ENCODE results near the gene CLEC20A. TPM values are rescaled to one million over a fixed set of nuclear protein-coding genes. Genes with fewer than 3 reads are reported as not detected.
A peak's percentile ranks its signal among the peaks of the same experiment; 100 is the strongest.
"Not testable (repeated sequence)": the region's sequence is repeated elsewhere in the genome, so short reads cannot be mapped to it uniquely, and the experiment has no call there.

CLEC20A gene
- total and polyA plus RNA-seq, 5 donors = 0.16 to 0.51 TPM; not detected in 3

DNA sequence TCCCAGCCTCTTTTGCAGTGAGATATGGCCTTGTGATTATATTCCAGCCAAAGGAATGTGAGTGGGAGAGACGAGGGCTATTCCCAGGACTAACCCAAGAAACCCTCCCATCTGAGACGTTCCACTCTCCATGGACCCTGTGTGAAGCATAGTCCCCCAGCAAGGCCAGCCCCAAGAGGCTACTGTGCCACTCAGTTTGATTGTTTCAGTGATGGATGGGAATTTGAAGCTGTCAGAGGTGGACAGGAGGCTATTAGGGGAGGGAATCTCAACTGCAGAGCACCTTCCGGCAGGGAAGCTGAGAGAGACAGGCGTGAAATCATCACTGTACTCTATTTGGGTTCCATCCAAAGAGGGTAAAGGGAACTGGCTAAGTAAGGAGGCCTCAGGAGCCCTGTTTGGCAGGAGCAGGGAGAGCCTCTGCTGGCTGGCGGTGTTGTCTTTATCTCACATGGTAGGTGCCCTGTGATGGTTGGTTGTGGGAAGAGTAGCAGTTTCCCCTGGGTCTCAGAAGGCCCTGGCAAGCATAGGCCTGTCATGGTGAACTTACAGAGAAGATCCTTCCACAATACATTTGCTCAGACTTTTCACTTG is 12.7 kb upstream of the CLEC20A start:
- WGBS = 56% methylated on average over 5 of the region's 5 CpGs
- Histone ChIP-seq H3K27me3 (ENCODE audit: control insufficient read depth, insufficient read depth) (no peaks in the 10 kb centered on the region), H3K27ac (ENCODE audit: low read length) (peak overlapping the region; percentile 63), H3K4me3 (ENCODE audit: low read length) (no peak overlapping the region), H3K9me3 (ENCODE audit: control insufficient read depth, low read length) (no peaks in the 10 kb centered on the region), H3K4me1 (ENCODE audit: control insufficient read depth, insufficient read depth, low read length) (peaks cover 8% of the 10 kb centered on the region)
- DNase-seq = peak; percentile 43 to 71 (median 68)
- intact Hi-C loops (cut with DNase I) = loop anchor here in 1 of 4 donors (10.0 kb wide), 1 partner anchor 195 kb away; no protein-coding TSS in a partner anchor
- ATAC-seq = peak; percentile 73 to 78

- ATAC-seq (no peak), DNase-seq (no peak)
- Histone ChIP-seq H3K4me1 (ENCODE audit: control insufficient read depth, insufficient read depth, low read length) (peaks cover 2% of the 10 kb centered on the region), H3K4me3 (ENCODE audit: low read length) (no peak overlapping the region), H3K9me3 (ENCODE audit: control insufficient read depth, low read length) (no peaks in the 10 kb centered on the region), H3K27ac (ENCODE audit: low read length) (no peak overlapping the region), H3K27me3 (ENCODE audit: control insufficient read depth, insufficient read depth) (no peaks in the 10 kb centered on the region)
- intact Hi-C loops (cut with DNase I) = loop anchor here in 1 of 4 donors (10.0 kb wide), 1 partner anchor 192 kb away; no protein-coding TSS in a partner anchor
- WGBS = 69% methylated on average over 6 of the region's 6 CpGs
Observed at GRCh38 chr1:178506669-178507068, 9.9 kb upstream of the CLEC20A start.

GRCh38 chr1:178506177-178506576 is 9.4 kb upstream of the CLEC20A start:
- DNase-seq (peak in 1 of 3 donors; percentile 69), ATAC-seq (no peak)
- intact Hi-C loops (cut with DNase I) = loop anchor here in 1 of 4 donors (10.0 kb wide), 1 partner anchor 191 kb away; no protein-coding TSS in a partner anchor
- H3K4me3 ChIP-seq (ENCODE audit: low read length) = no peak overlapping the region
- no peaks in the 10 kb centered on the region for H3K4me1 ChIP-seq (ENCODE audit: control insufficient read depth, insufficient read depth, low read length)
- WGBS = 67% methylated on average over 6 of the region's 6 CpGs
- no peak overlapping the region for H3K27ac ChIP-seq (ENCODE audit: low read length)
- no peaks in the 10 kb centered on the region for H3K9me3 ChIP-seq (ENCODE audit: control insufficient read depth, low read length)
- no peaks in the 10 kb centered on the region for H3K27me3 ChIP-seq (ENCODE audit: control insufficient read depth, insufficient read depth)

- Histone ChIP-seq H3K4me1 (ENCODE audit: control insufficient read depth, insufficient read depth, low read length) (no peaks in the 10 kb centered on the region), H3K27ac (ENCODE audit: low read length) (no peak overlapping the region), H3K4me3 (ENCODE audit: low read length) (no peak overlapping the region), H3K27me3 (ENCODE audit: control insufficient read depth, insufficient read depth) (no peaks in the 10 kb centered on the region), H3K9me3 (ENCODE audit: control insufficient read depth, low read length) (no peaks in the 10 kb centered on the region)
- no peak for ATAC-seq
- WGBS = 70% methylated on average over 4 of the region's 4 CpGs
- intact Hi-C loops (cut with DNase I) = loop anchor here in 2 of 4 donors (5.0 to 10.0 kb wide), 2 partner anchors 189 to 192 kb away; no protein-coding TSS in a partner anchor
- DNase-seq = no peak
Observed at GRCh38 chr1:178504286-178504685, 7.5 kb upstream of the CLEC20A start.

- no peak for ATAC-seq
- 70% methylated on average over 6 of the region's 6 CpGs for WGBS
Observed at GRCh38 chr1:178503849-178504248, 7.1 kb upstream of the CLEC20A start.

GRCh38 chr1:178503316-178503715 is 6.6 kb upstream of the CLEC20A start:
- ATAC-seq; H3K4me3 ChIP-seq (ENCODE audit: low read length); DNase-seq; H3K9me3 ChIP-seq (ENCODE audit: control insufficient read depth, low read length); H3K4me1 ChIP-seq (ENCODE audit: control insufficient read depth, insufficient read depth, low read length); H3K27me3 ChIP-seq (ENCODE audit: control insufficient read depth, insufficient read depth); H3K27ac ChIP-seq (ENCODE audit: low read length): not testable (repeated sequence)
- intact Hi-C loops (cut with DNase I) = loop anchor here in 2 of 4 donors (5.0 to 10.0 kb wide), 2 partner anchors 189 to 191 kb away; no protein-coding TSS in a partner anchor
- 95% methylated on average over 14 of the region's 14 CpGs for WGBS

More at GRCh38 chr1:178503849-178504248, 7.1 kb upstream of the CLEC20A start:
- no peak overlapping the region for H3K4me3 ChIP-seq (ENCODE audit: low read length)
- intact Hi-C loops (cut with DNase I) = loop anchor here in 2 of 4 donors (5.0 to 10.0 kb wide), 2 partner anchors 189 to 192 kb away; no protein-coding TSS in a partner anchor
- DNase-seq = no peak
- no peaks in the 10 kb centered on the region for H3K4me1 ChIP-seq (ENCODE audit: control insufficient read depth, insufficient read depth, low read length)
- no peaks in the 10 kb centered on the region for H3K9me3 ChIP-seq (ENCODE audit: control insufficient read depth, low read length)
- H3K27me3 ChIP-seq (ENCODE audit: control insufficient read depth, insufficient read depth) = no peaks in the 10 kb centered on the region
- H3K27ac ChIP-seq (ENCODE audit: low read length) = no peak overlapping the region

GRCh38 chr1:178502856-178503255 is 6.1 kb upstream of the CLEC20A start:
- Histone ChIP-seq H3K27me3 (ENCODE audit: control insufficient read depth, insufficient read depth) (no peaks in the 10 kb centered on the region), H3K9me3 (ENCODE audit: control insufficient read depth, low read length) (no peaks in the 10 kb centered on the region), H3K4me3 (ENCODE audit: low read length) (no peak overlapping the region), H3K4me1 (ENCODE audit: control insufficient read depth, insufficient read depth, low read length) (no peaks in the 10 kb centered on the region), H3K27ac (ENCODE audit: low read length) (no peak overlapping the region)
- DNase-seq = no peak
- WGBS = 88% methylated on average over 5 of the region's 5 CpGs
- intact Hi-C loops (cut with DNase I) = loop anchor here in 2 of 4 donors (5.0 to 10.0 kb wide), 2 partner anchors 188 to 191 kb away; no protein-coding TSS in a partner anchor
- ATAC-seq = no peak

DNA sequence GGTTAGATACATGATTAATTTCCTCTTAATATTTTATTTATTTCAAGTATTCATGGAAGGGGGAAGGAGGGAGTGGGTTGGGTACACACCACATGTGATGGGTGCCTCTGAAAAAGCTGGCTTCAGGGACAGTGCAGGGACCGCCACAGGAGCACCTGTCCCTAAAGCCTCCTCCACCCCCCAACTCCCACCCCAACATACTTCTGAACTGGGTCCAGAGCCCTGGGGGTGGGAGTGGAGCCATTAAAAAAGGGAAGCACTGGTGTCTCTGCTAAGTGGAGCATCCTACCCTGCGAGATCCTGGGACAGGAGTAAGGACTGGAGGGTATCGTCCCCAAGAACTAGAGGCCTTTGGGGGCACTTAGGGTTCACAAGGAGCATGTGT is 5.6 kb upstream of the CLEC20A start:
- Histone ChIP-seq H3K4me3 (ENCODE audit: low read length) (no peak overlapping the region), H3K9me3 (ENCODE audit: control insufficient read depth, low read length) (no peaks in the 10 kb centered on the region), H3K4me1 (ENCODE audit: control insufficient read depth, insufficient read depth, low read length) (no peaks in the 10 kb centered on the region), H3K27me3 (ENCODE audit: control insufficient read depth, insufficient read depth) (no peaks in the 10 kb centered on the region), H3K27ac (ENCODE audit: low read length) (no peak overlapping the region)
- no peak for ATAC-seq
- DNase-seq = no peak
- intact Hi-C loops (cut with DNase I) = loop anchor here in 2 of 4 donors (5.0 to 10.0 kb wide), 2 partner anchors 188 to 190 kb away; no protein-coding TSS in a partner anchor
- WGBS = 90% methylated on average over 3 of the region's 3 CpGs

DNA sequence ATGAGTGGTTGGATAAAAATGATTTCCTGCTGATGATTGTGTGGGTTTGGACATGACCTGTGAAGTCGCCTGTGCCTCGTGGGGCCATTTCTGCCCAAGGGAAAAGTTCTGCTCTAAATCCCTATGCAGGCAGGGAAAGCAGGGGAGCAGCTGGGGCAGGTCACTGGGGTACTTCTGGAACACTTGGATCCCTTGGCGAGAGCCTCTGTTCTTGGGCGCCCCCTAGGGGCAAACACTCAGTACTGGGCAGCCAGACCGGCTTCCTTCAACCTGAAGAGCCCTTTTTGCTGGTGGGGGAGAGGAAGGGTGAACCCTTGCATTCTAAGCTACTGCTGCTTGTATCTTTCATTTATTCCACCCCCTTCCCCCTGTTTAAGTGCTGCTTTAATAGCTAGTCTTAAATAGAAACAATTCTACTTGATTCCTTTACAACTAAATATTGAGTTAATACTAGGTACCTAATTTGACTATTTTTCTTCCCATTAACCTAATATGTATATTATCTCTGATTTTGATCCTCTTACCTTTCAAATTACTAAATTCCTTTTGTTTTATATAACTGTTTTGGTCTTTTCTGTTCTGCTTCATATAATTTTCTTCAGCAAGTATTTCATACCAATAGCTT is 5.1 kb upstream of the CLEC20A start:
- intact Hi-C loops (cut with DNase I) = loop anchor here in 2 of 4 donors (5.0 to 10.0 kb wide), 2 partner anchors 187 to 190 kb away; no protein-coding TSS in a partner anchor
- Histone ChIP-seq H3K4me1 (ENCODE audit: control insufficient read depth, insufficient read depth, low read length) (no peaks in the 10 kb centered on the region), H3K27ac (ENCODE audit: low read length) (no peak overlapping the region), H3K4me3 (ENCODE audit: low read length) (no peak overlapping the region), H3K9me3 (ENCODE audit: control insufficient read depth, low read length) (no peaks in the 10 kb centered on the region), H3K27me3 (ENCODE audit: control insufficient read depth, insufficient read depth) (no peaks in the 10 kb centered on the region)
- DNase-seq (peak; percentile 71 to 86 (median 85)), ATAC-seq (peak; percentile 56 to 79)
- 33% methylated on average over 5 of the region's 5 CpGs for WGBS

DNA sequence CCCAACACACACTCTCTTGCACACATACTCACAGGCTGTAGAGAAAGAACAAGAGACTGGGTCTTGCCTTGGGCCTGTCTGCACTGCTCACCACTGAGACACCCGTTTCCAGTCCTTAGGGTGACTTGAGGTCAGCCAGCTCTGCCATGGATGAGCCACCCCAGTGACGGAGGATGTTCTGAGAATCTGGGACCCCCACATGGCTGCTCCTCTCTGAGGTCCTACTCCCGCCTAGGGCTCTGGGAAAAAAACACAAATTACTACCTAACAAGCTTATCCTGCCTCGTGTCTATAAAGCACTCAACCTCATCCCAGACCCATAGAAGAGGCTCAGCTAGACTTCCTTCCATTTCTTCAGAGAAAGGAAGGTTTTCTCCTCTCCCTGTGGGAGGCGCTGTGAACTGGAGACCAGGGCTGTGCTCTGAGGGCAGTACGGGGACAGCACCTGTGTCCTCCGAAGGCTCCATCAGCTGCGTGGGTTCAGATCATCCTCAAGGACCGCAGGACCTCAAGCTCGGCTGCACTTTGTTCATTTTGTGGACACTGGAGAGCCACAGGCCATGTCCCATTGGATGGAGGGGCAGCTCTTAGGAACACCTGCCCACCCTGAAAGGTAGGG is 4.3 kb upstream of the CLEC20A start:
- peak in 1 of 2 donors; percentile 8 for ATAC-seq

More for the DNA sequence above, 4.3 kb upstream of the CLEC20A start:
- 90% methylated on average over 10 of the region's 10 CpGs for WGBS
- H3K27me3 ChIP-seq (ENCODE audit: control insufficient read depth, insufficient read depth) = no peaks in the 10 kb centered on the region
- intact Hi-C loops (cut with DNase I) = loop anchor here in 2 of 4 donors (5.0 to 10.0 kb wide), 2 partner anchors 186 to 189 kb away; no protein-coding TSS in a partner anchor
- H3K27ac ChIP-seq (ENCODE audit: low read length) = no peak overlapping the region
- no peak overlapping the region for H3K4me3 ChIP-seq (ENCODE audit: low read length)
- H3K4me1 ChIP-seq (ENCODE audit: control insufficient read depth, insufficient read depth, low read length) = no peaks in the 10 kb centered on the region
- H3K9me3 ChIP-seq (ENCODE audit: control insufficient read depth, low read length) = no peaks in the 10 kb centered on the region
- no peak for DNase-seq
